Kidney epithelial cell (primary cell): ENCODE data around the gene RHEBL1. TPM values are rescaled to one million over a fixed set of nuclear protein-coding genes. Genes with fewer than 3 reads are reported as not detected.
A peak's percentile ranks its signal among the peaks of the same experiment; 100 is the strongest.

Experiments used
- DNase-seq: peaks from one replicate; pipeline ENCODE4 v3.0.0-alpha.2; 2010; ENCODE audit warnings: low read depth
- H3K27me3 ChIP-seq: 2 replicates; pipeline ENCODE4 v1.6.0; 2011; ENCODE audit warnings: low read length; ENCODE audit not compliant: control insufficient read depth, insufficient read depth
- H3K36me3 ChIP-seq: 2 replicates; pipeline ENCODE4 v1.5.1; 2011; ENCODE audit warnings: low read length; ENCODE audit not compliant: control insufficient read depth, insufficient read depth
- H3K4me3 ChIP-seq: 2 replicates; pipeline ENCODE4 v1.5.1; 2011; ENCODE audit warnings: low read depth, mild to moderate bottlenecking, control low read depth, low read length
- total RNA-seq: library from RNA; depleted of rRNA; stranded (reverse); fragments of >200 nt; gene quantifications from 2 replicates; pipeline ENCODE4 v1.2.3, GENCODE V29; 2015
- TF ChIP-seq, protein P1 (sequence below): IDR thresholded peaks from 2 replicates; pipeline ENCODE4 v1.5.1; 2011; ENCODE audit warnings: mild to moderate bottlenecking, moderate library complexity, low read length, control low read depth, inconsistent platforms; ENCODE audit not compliant: insufficient read depth, poor library complexity, severe bottlenecking

RHEBL1 gene
- total RNA-seq, 1 donor from 2014 or later: 5.1 TPM

DNA sequence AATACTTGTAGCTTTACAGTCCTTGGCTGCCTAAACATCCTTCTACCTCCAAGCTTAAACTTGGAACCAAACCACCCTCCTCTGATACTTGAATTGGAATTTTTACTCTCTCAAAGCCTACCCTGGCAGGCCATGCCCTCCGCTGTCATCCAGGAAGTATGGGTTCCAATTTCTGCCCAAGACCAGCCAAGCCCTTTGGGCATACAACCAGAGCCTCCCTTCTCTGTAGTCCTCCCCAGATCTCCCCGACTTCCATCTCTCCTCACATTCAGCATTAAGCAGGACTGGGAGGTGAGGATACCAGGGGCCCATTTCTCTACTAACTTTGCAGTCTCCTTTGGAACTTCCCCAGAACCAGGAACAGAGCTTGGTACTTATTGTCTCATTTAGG, 25.2 kb upstream of the RHEBL1 start:
- DNase-seq: no peak
- Histone ChIP-seq H3K36me3 (no peaks in the 10 kb centered on the region), H3K27me3 (peaks cover 33% of the 10 kb centered on the region), H3K4me3 (no peak overlapping the region)
- TF ChIP-seq, protein P1, sequence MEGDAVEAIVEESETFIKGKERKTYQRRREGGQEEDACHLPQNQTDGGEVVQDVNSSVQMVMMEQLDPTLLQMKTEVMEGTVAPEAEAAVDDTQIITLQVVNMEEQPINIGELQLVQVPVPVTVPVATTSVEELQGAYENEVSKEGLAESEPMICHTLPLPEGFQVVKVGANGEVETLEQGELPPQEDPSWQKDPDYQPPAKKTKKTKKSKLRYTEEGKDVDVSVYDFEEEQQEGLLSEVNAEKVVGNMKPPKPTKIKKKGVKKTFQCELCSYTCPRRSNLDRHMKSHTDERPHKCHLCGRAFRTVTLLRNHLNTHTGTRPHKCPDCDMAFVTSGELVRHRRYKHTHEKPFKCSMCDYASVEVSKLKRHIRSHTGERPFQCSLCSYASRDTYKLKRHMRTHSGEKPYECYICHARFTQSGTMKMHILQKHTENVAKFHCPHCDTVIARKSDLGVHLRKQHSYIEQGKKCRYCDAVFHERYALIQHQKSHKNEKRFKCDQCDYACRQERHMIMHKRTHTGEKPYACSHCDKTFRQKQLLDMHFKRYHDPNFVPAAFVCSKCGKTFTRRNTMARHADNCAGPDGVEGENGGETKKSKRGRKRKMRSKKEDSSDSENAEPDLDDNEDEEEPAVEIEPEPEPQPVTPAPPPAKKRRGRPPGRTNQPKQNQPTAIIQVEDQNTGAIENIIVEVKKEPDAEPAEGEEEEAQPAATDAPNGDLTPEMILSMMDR: no peak

DNA sequence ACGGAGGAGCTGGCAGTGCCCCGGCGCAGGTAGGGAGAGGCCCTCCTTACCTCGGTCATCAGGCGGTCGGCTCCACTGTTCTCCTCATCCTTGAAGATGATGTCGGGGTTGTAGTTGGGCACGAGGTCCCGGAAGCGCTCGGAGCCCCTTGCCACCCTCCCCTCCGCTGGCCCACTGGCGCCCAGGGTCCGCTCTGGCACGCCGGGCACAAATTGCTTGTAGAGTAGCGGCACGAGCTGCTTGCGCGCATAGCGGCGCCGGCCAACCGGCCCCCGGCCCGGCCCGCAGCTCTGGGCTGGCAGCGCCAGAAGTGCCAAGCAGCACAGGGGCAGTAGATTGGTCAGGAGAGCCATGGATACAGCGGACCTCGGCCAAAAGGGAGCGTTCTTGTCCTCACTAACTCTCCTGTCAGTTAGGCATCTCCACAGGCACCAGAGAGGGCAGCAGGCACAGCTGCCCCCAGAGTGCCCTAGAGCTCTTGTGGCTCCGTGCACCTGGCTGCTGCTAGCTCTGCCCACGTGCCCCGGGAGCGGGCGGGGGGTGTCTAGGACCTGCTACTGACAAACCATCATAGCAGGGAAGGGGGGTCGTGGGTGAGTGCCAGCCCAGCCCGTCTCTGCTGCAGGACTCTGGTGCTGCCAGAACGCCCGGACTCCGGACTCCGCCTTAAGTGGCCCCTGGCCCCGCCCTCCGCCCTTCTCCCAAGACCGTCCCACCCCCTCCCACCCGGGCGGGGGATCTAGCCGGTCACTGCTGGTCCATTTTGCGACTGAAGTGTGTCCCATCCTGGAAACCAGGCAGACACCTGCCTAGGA, 24.6 kb upstream of the RHEBL1 start, which contains the start of gene DHH:
Gene DHH (minus strand): TSS at position 642 of the 815 bp plus-strand sequence. CDS start 289 bp downstream, at position 353.
- Histone ChIP-seq H3K36me3 (no peaks in the 10 kb centered on the region), H3K27me3 (peaks cover 39% of the 10 kb centered on the region), H3K4me3 (peak within 1 kb of the TSS; percentile 19)
- TF ChIP-seq, protein P1: no peak
- no peak for DNase-seq

DNA sequence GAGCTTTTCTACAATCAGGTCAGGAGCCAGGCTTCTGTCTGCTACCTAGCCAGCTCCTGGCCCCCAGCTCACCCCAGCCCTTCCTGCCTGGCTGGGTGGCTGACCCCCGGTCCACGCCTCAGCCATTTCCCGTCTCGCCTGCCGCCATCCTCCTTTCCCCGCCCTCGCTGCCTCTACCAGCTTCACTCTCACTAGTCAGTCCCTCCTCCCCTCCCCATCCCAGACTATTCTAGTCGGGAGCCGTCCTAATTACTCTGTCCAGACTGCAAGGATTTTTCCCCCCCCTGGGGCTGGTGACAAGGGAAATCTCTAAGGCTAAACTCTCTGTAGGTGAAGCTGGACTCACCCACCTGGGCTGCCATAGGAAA, 24.0 kb upstream of the RHEBL1 start:
- no peak for DNase-seq
- Histone ChIP-seq H3K4me3 (no peak overlapping the region), H3K27me3 (peaks cover 45% of the 10 kb centered on the region), H3K36me3 (no peaks in the 10 kb centered on the region)
- TF ChIP-seq, protein P1: no peak

GRCh38 chr12:49092816-49093406, 23.1 kb upstream of the RHEBL1 start:
- TF ChIP-seq, protein P1: no peak
- DNase-seq: no peak
- Histone ChIP-seq H3K36me3 (no peaks in the 10 kb centered on the region), H3K4me3 (no peak overlapping the region), H3K27me3 (peaks cover 47% of the 10 kb centered on the region)

DNA sequence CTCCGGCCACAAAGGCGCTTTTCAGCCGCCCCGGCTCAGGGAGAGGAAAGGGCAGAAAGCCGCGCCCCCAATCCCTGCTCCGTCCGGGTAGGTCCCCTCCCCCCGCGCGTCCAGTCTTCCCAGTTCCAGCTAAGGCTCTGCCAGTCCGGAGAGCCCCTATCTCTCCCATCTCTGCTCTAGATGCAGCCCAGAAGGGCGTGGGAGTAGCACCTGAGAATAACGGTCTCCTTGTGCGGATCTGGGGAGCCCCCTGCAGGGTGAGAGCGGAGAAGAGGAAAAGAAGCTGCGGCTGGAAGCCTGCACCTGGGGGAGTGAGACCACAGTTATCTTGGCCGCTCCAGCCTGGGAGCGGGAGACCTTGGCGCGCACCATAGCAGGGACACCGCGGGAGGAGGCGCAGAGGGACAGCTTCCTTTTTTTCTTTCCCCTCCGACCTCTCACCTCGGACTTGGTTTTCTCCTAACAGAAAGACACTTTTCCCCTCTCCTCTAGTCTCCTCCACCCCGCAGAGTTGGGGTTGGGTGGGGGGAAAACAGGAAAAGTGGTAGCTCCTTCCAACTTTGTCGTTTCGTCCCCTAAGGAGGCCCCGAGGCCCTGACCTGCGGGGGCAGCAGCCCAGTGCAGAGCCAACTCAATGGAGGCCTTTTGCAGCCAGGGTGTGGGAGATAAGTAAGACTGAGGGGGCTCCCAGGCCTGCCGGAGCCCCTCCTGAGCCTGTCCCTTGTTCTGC, 22.5 kb upstream of the RHEBL1 start:
- H3K27me3 ChIP-seq: peaks cover 47% of the 10 kb centered on the region
- TF ChIP-seq, protein P1: peak; percentile 78
- H3K4me3 ChIP-seq: peak overlapping the region; percentile 17
- H3K36me3 ChIP-seq: no peaks in the 10 kb centered on the region
- no peak for DNase-seq

DNA sequence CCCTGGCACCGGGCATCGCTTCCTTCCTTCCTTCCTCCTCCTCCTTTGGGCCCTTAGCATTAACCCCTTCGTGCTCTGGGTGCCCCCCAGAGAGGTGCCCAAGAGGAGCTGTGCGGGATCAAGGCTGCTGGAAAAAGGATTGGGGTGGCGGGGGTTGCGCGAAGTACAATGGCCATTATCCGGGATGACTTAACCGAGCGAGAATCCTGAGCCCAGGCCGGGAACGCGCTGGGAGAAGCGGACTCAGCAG, 22.0 kb upstream of the RHEBL1 start:
- no peaks in the 10 kb centered on the region for H3K36me3 ChIP-seq
- DNase-seq: no peak
- peak overlapping the region; percentile 17 for H3K4me3 ChIP-seq
- peaks cover 47% of the 10 kb centered on the region for H3K27me3 ChIP-seq
- TF ChIP-seq, protein P1: no peak
